ENCODE measurements around the gene ABCD2. TPM values are rescaled to one million over a fixed set of nuclear protein-coding genes. Genes with fewer than 3 reads are reported as not detected.

The ABCD2 gene
- total and polyA plus RNA-seq, 9 of the 15 experiments (the other 6 are each of a cell fraction or from before 2014, with no cell fraction given): 0.01 to 0.08 (median 0.04) TPM; not detected in 3

GRCh38 chr12:39541471-39541870 lies 78.1 kb downstream of the ABCD2 start:
- ATAC-seq (no peak), FAIRE-seq (no peak), DNase-seq (ENCODE audit: extremely low read depth in 1 of 4, low spot score in 3 of 4) (no peak)
- no peak overlapping the region for H3K4me3 ChIP-seq
- CTCF ChIA-PET (ENCODE audit: low intra/inter-chr PET ratio): no interaction called here
- no peaks in the 10 kb centered on the region for H4K20me1 ChIP-seq (replicated peaks; ENCODE audit: control insufficient read depth, insufficient read depth, low read length)
- no peaks in the 10 kb centered on the region for H3K27me3 ChIP-seq (ENCODE audit: control insufficient read depth in 2 of 2, insufficient read depth in 2 of 2, low read length in 2 of 2)
- H3K9ac ChIP-seq (ENCODE audit: insufficient read depth in 1 of 2, low read depth in 2 of 2, low read length in 2 of 2): no peak overlapping the region
- POLR2A ChIA-PET: no interaction called here
- intact Hi-C loops (cut with micrococcal nuclease): no loop called here
- in situ Hi-C loops (cut with MboI): no loop called here
- peaks cover 10% of the 10 kb centered on the region for H3K79me2 ChIP-seq (ENCODE audit: control insufficient read depth, insufficient read depth, low read length)
- peaks cover 5% of the 10 kb centered on the region in 2 experiments; a peak in 3 of 5 replicates for H3K4me1 ChIP-seq (replicated peaks in 1 of 2; ENCODE audit: control insufficient read depth in 2 of 2, insufficient read depth in 2 of 2, low read length in 2 of 2)
- BruUV-seq (replicated peaks): no TSS peak
- H3K36me3 ChIP-seq (ENCODE audit: control insufficient read depth, insufficient read depth, low read length): no peaks in the 10 kb centered on the region
- WGBS (ENCODE audit: insufficient coverage, low coverage, missing lambda C conversion rate): 42% methylated on average over 2 of the region's 2 CpGs
- no peaks in the 10 kb centered on the region for H3K9me3 ChIP-seq (replicated peaks; ENCODE audit: control insufficient read depth, insufficient read depth, low read depth, low read length)
- H3K27ac ChIP-seq (ENCODE audit: extremely low read depth, low read depth, low read length): no peak overlapping the region
- no peak overlapping the region for H2AFZ ChIP-seq (ENCODE audit: low read depth, low read length)
- TF ChIP-seq ARID4B (CRISPR knock-in tag; IDR thresholded peaks at IDR 0.05): no peak
- no peak for TF ChIP-seq SAFB (IDR thresholded peaks at IDR 0.05; ENCODE audit: borderline replicate concordance, low read depth, low read length)
- TF ChIP-seq, protein P1, sequence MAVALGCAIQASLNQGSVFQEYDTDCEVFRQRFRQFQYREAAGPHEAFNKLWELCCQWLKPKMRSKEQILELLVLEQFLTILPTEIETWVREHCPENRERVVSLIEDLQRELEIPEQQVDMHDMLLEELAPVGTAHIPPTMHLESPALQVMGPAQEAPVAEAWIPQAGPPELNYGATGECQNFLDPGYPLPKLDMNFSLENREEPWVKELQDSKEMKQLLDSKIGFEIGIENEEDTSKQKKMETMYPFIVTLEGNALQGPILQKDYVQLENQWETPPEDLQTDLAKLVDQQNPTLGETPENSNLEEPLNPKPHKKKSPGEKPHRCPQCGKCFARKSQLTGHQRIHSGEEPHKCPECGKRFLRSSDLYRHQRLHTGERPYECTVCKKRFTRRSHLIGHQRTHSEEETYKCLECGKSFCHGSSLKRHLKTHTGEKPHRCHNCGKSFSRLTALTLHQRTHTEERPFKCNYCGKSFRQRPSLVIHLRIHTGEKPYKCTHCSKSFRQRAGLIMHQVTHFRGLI (CRISPR knock-in tag; IDR thresholded peaks at IDR 0.05): no peak
- TF ChIP-seq MED1 (CRISPR knock-in tag; IDR thresholded peaks at IDR 0.05; ENCODE audit: borderline replicate concordance): no peak
- no peak for TF ChIP-seq ZNF780A (CRISPR knock-in tag; IDR thresholded peaks at IDR 0.05)
- no peaks in the 10 kb centered on the region for H3K9me1 ChIP-seq (ENCODE audit: control insufficient read depth, insufficient read depth, low read length)
- no peak overlapping the region for H3K4me2 ChIP-seq (ENCODE audit: insufficient read depth, low read length)
